Sciatic nerve (tissue), 2 donors: ENCODE measurements around the gene DHDDS. TPM values are rescaled to one million over a fixed set of nuclear protein-coding genes. Genes with fewer than 3 reads are reported as not detected.

Experiments used
- ATAC-seq: fragments of 200-7000 bp; cut with Tn5 transposase; one replicate; pipeline ENCODE4 v1.9.1; 2020; ENCODE audit warnings: mild to moderate bottlenecking, moderate library complexity
- DNase-seq: peaks from one replicate; pipeline ENCODE4 v3.0.0-alpha.2; 2020; ENCODE audit warnings: low spot score
- intact Hi-C: fragments of 100-400 bp; cut with DNase I; formaldehyde crosslinking; loops from one replicate; pipeline ENCODE4 v1.14.2; 2022
- total RNA-seq: library from RNA; stranded (reverse); fragmentation: NEBNext Ultra II Directional; extraction: Animal tissue kit (Norgen Biotek cat#: 25700); gene quantifications from one replicate; pipeline ENCODE4 v1.2.1, GENCODE V29; 2021
- donor health status: DM: no; HTN: no; CAD: no.
- donor health status: DM: no; HTN: no; CAD: no.

Gene DHDDS
- total RNA-seq, 1 donor from 2014 or later = 42.2 TPM

DNA sequence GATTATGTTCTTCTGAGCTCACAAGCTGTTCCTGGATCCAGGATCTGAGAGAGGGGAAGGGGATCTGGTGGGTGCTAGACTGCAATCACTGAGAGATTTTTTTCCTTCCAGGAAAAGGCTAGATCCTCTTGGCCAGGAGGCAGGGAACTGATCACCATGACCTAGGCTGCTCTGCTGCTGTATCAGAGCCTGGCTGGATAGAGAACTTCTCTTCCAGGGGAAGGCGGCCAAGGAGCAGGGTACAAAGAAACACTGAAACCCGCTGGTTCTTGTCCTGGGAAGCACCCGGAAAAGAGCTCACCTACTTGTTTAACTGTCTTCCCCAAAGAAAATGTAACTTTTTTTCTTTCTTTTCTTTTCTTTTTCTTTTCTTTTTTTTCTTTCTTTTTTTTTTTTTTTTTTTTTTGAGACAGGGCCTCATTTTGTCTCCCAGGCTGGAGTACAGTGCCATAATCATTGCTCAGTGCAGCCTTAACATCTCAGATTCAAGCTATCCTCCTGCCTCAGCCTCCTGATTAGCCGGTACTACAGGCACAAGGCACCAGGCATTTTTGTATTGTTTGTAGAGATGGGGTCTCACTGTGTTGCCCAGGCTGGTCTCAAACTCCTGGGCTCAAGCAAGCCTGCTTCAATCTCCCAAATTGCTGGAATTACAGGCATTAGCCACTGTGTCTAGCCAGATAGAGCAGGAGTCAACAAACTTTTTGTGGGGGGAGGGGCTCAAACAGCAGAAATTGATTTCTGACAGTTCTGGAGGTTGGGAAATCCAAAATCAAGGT is 85.1 kb downstream of the DHDDS start:
- intact Hi-C loops = no loop called here
- ATAC-seq (no peak), DNase-seq (no peak)

DNA sequence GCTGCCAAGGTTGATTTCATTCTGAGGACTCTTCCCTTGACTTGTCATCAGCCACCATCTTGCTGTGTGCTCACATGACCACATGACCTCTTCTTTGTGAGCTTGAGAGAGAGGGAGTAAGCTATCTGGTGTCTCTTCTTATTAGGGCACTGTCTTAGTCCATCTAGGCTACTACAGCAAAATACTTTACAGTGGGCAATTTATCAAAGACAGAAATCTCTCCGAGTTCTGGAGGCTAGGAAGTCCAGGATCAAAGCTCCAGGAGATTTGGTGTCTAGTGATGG is 85.6 kb downstream of the DHDDS start:
- intact Hi-C loops = no loop called here
- no peak for DNase-seq
- no peak for ATAC-seq

DNA sequence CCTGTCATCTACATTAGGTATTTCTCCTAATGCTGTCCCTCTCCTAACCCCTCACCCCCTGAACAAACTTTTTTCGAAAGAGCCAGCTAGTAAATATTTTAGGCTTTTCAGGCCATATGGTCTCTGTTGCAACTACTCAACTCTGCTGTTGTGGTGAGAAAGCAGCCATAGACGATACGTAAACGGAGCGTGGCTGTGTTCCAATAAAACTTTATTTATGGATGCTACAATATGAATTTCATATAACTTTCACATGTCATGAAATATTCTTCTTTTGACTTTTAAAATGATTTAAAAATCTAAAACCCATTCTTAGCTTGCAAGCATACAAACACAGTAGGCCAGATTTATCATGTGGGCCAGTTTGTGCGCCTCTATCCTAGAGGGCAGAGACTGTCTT is 86.2 kb downstream of the DHDDS start:
- DNase-seq (no peak), ATAC-seq (no peak)
- intact Hi-C loops = no loop called here

DNA sequence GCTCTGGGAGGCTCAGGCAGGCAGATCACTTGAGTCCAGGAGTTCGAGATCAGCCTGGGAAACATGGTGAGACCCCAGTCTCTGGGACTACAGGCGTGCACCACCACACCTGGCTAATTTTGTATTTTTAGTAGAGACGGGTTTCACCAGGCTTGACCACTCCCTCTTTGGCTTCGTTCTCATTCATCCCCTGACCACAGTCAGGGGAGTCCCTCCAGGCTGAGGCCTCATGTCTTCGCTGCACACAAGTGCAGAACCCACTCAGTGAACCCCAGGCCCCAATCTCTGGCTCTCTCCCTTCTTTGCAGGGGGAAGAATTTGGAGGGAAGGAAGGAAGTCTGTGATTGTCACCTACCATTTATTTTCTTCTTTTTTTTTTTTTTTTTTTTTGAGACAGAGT is 88.2 kb downstream of the DHDDS start:
- intact Hi-C loops = no loop called here
- ATAC-seq (no peak), DNase-seq (no peak)

Other genes starting within 250 kb of the DHDDS start
- gene CATSPER4, start 241.7 kb upstream of the DHDDS start, total RNA-seq = not detected
- gene CEP85, start 198.1 kb upstream of the DHDDS start, total RNA-seq = 17.6 TPM
- 106 TPM for gene SH3BGRL3, start 152.2 kb upstream of the DHDDS start, total RNA-seq
- gene UBXN11, start 125.7 kb upstream of the DHDDS start, total RNA-seq = 23.1 TPM
- 13.2 TPM for gene CD52, start 114.4 kb upstream of the DHDDS start, total RNA-seq
- gene CRYBG2, start 78.2 kb upstream of the DHDDS start, total RNA-seq = not detected
- gene ZNF683, start 59.6 kb upstream of the DHDDS start, total RNA-seq = 0.31 TPM
- gene LIN28A, start 21.5 kb upstream of the DHDDS start, total RNA-seq = not detected
- gene HMGN2, start 40.1 kb downstream of the DHDDS start, total RNA-seq = 199 TPM
- gene RPS6KA1, start 97.4 kb downstream of the DHDDS start, total RNA-seq = 26.8 TPM